Measurements from ENCODE around the gene VPS35.
"Not testable (repeated sequence)": the region's sequence is repeated elsewhere in the genome, so short reads cannot be mapped to it uniquely, and the experiment has no call there.

The VPS35 gene

GRCh38 chr16:46648656-46649055, 40.3 kb downstream of the VPS35 start:
- DNase-seq (ENCODE audit: low read depth): no peak
- no peak for TF ChIP-seq CTCF (IDR thresholded peaks at IDR 0.05; ENCODE audit: control insufficient read depth, insufficient read depth, low read depth, low read length, missing control alignments)
- no peak overlapping the region for H3K4me3 ChIP-seq (ENCODE audit: control insufficient read depth, low read depth, low read length)

- DNase-seq (ENCODE audit: low read depth): no peak
- no peak overlapping the region for H3K4me3 ChIP-seq (ENCODE audit: control insufficient read depth, low read depth, low read length)
- no peak for TF ChIP-seq CTCF (IDR thresholded peaks at IDR 0.05; ENCODE audit: control insufficient read depth, insufficient read depth, low read depth, low read length, missing control alignments)
Measured at GRCh38 chr16:46638947-46639925, 49.7 kb downstream of the VPS35 start.

GRCh38 chr16:46632778-46633733, 55.9 kb downstream of the VPS35 start:
- no peak overlapping the region for H3K4me3 ChIP-seq (ENCODE audit: control insufficient read depth, low read depth, low read length)
- TF ChIP-seq CTCF (IDR thresholded peaks at IDR 0.05; ENCODE audit: control insufficient read depth, insufficient read depth, low read depth, low read length, missing control alignments): no peak
- no peak for DNase-seq (ENCODE audit: low read depth)

- peak; percentile 58 for TF ChIP-seq CTCF (IDR thresholded peaks at IDR 0.05; ENCODE audit: control insufficient read depth, insufficient read depth, low read depth, low read length, missing control alignments)
- peak; percentile 25 for DNase-seq (ENCODE audit: low read depth)
- H3K4me3 ChIP-seq (ENCODE audit: control insufficient read depth, low read depth, low read length): no peak overlapping the region
Measured at GRCh38 chr16:46629331-46630219, 59.4 kb downstream of the VPS35 start.

- DNase-seq (ENCODE audit: low read depth): no peak
- TF ChIP-seq CTCF (IDR thresholded peaks at IDR 0.05; ENCODE audit: control insufficient read depth, insufficient read depth, low read depth, low read length, missing control alignments): no peak
- H3K4me3 ChIP-seq (ENCODE audit: control insufficient read depth, low read depth, low read length): no peak overlapping the region
Measured at GRCh38 chr16:46627746-46628145, 61.2 kb downstream of the VPS35 start.

- not testable (repeated sequence) for H3K4me3 ChIP-seq (ENCODE audit: control insufficient read depth, low read depth, low read length); DNase-seq (ENCODE audit: low read depth)
Measured at GRCh38 chr16:46626681-46627080, 62.3 kb downstream of the VPS35 start.

- not testable (repeated sequence) for H3K4me3 ChIP-seq (ENCODE audit: control insufficient read depth, low read depth, low read length); DNase-seq (ENCODE audit: low read depth)
Measured at GRCh38 chr16:46624862-46625261, 64.1 kb downstream of the VPS35 start.

GRCh38 chr16:46623707-46624106, 65.3 kb downstream of the VPS35 start:
- H3K4me3 ChIP-seq (ENCODE audit: control insufficient read depth, low read depth, low read length); DNase-seq (ENCODE audit: low read depth): not testable (repeated sequence)

- not testable (repeated sequence) for DNase-seq (ENCODE audit: low read depth)
Measured at GRCh38 chr16:46623246-46623645, 65.7 kb downstream of the VPS35 start.

More at GRCh38 chr16:46623246-46623645, 65.7 kb downstream of the VPS35 start:
- not testable (repeated sequence) for H3K4me3 ChIP-seq (ENCODE audit: control insufficient read depth, low read depth, low read length)

All from AG09309 (cell line).